Fibroblast of the conjunctiva (primary cell): Measurements from ENCODE around the gene KCNAB1.
A peak's percentile ranks its signal among the peaks of the same experiment; 100 is the strongest.
"Not testable (repeated sequence)": the region's sequence is repeated elsewhere in the genome, so short reads cannot be mapped to it uniquely, and the experiment has no call there.

Experiments
- DNase-seq: peaks from one replicate; pipeline ENCODE4 v3.0.0-alpha.2; 2010; ENCODE audit warnings: low read depth

Gene KCNAB1

DNA sequence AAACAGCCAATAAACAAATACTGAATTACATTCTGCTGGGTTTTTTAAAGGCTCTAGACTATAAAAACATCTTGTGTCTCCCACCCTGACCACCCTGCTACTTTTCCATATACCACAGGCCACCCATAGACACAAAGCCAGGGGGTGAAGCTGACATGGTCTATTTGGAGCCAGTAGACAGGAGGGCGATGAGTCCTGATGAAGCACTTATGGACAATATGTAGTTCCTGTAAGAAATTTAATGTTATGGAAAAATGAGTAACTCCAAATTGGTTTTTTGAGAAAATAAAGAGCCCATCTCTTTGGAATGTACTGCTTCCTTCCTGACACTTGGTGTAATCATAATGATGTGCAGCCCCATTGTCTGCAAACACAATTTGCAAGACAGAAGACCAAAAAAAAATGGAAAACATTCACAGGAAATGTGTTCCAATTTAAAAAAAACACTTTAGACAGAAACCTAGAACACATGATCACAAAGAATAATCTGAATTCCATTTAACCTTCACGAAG lies 422.7 kb downstream of the KCNAB1 start:
- no peak for DNase-seq

DNA sequence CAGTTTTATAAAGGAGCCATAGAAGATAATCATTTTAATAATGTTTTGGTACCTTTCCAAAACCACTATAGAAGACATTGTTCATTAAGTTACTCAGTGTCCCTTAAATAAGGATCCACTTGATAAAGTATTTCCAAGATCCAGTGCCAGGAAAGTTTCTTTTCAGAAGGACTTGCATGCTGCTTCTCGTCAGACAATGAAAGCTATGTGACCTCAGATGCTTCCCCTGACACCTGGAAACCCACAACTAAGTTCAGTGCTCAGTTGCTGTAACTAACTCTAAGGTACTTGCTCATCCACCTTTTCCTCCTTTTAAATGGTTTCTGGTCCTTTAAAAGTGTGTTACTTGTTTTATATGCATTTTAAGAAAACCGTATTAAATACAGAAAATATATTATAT lies 427.3 kb downstream of the KCNAB1 start:
- DNase-seq, result no peak

DNA sequence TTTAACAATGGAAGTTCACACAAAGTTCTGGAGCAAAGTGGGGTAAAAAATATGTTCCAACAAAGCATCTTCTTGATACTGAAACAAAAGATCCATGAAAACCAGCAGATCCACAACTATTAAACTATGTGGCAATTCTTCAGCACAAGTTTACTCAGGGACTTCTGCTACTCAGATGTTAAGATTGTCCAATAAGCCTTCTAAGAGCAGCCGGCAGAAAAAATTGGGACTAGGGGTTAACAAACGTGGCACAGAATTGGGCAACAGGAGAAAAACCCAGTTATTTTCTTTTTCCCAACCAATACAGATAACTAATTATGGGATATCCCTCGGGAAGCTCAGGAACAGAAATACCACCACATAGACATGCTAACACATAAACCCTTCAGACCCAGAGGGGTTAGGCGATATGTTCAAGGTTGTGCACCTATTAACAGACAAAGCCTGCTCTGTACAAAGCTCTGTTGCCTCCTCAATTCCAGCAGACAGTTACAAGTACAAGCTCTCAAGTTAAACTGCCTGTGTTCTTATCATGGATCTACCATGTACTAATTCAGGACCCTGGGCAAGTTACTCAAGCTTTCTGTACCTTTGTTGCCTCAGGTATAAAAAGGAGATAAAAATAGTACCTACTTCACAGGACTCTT lies 427.8 kb downstream of the KCNAB1 start:
- no peak for DNase-seq

GRCh38 chr3:156548902-156549301 lies 428.5 kb downstream of the KCNAB1 start:
- no peak for DNase-seq

- no peak for DNase-seq
Observed at GRCh38 chr3:156551261-156551660, 430.9 kb downstream of the KCNAB1 start.

- DNase-seq, result peak; percentile 36
Observed at GRCh38 chr3:156551746-156552145, 431.4 kb downstream of the KCNAB1 start.

DNA sequence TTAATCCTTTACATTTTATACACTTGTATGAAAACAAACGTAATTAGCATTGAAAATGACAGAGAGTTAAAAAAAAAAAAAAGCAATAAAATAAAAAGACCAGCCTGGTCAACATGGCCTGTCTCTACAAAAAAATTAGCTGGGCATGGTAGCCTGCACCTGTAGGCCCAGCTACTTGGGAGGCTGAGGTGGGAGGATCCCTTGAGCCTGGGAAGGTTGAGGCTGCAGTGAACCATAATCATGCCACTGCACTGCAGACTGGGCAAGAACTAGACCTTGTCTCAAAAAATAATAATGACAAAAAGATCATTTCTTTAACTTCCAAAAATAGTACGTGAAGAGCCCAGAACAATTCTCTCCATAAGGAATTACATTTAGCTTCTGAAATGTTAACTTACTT lies 432.6 kb downstream of the KCNAB1 start:
- DNase-seq, result no peak

- peak; percentile 33 for DNase-seq
Observed at GRCh38 chr3:156553705-156554356, 433.5 kb downstream of the KCNAB1 start.

DNA sequence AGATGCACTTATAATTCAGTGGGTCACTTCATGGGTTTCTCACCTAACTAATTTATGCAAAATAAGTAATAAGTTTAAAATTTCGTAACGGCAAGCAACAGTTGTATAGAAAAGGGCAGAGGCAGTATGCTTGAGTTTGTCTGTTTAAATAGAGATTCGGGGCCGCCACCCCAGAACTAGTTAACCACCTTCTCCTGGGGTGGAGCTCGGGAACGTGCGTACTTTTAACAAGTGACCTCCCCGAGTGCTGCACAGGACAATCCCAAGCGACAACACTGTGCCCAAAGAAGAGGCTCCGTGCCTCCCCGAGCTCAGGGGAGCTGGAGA lies 434.1 kb downstream of the KCNAB1 start:
- no peak for DNase-seq

DNA sequence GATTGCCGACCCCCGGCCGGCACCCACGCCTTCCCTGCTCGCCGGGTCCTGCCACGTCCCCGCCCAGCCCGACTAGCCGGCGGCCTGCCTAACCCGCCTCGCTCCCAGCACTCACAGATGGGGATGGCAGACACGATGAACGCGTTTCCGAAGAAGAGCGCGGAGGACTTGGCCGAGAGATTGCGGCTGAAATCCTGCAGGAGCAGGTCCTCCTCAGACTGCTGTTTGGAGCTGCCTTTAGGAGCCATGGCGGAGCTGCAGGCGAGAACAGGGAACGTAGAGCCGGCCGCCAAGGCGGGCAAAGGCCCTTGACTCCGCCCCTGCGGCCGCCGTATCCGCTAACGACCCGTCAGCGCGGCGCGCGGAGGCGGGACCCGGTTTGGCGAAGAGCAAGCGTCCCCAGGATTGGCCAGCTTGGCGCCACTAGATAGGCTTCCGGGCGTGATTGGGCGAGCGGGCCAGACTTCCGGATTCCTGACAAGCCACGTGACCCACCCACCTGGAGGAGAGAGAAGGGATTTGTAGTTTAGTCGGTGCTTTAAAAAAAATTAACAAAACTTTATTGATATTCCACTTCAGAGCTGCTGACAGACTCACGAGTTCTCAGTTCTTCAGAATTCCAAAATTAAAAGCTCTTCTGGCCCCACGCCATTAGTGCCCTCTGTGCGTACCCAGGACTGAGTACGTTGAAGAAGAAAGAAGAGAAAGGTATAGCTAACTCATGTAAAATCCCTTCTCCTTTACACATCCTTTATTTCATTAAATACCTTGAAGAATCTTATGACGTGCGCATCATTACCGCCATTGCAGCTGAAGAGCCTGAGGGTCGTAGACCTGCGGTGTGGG lies 434.7 kb downstream of the KCNAB1 start, which contains the start of gene SSR3:
SSR3 (minus strand) TSS at position 276 of the 846 bp plus-strand sequence; CDS start at position 248, 28 bp downstream.
- DNase-seq, result peak; percentile 99

DNA sequence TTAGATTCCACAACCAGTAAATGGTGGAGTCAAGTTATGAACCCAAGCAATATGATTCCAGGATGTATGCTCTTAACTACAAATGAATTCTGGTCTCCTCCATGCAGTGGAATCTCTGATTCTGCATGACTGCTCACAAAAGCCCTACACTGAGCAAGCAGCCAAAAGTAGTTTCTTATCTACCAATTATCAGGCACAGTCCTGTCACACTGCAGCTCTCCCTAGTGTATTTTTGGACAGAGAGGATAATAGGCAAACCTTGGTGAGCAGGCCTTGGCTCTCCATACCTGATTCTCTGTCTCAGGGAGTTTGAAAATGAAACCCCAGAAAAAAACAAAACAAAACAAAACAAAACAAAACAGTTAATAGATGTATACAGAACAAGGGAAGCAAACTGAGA lies 438.0 kb downstream of the KCNAB1 start:
- DNase-seq, result no peak

- no peak for DNase-seq
Observed at GRCh38 chr3:156559321-156559720, 438.9 kb downstream of the KCNAB1 start.

DNA sequence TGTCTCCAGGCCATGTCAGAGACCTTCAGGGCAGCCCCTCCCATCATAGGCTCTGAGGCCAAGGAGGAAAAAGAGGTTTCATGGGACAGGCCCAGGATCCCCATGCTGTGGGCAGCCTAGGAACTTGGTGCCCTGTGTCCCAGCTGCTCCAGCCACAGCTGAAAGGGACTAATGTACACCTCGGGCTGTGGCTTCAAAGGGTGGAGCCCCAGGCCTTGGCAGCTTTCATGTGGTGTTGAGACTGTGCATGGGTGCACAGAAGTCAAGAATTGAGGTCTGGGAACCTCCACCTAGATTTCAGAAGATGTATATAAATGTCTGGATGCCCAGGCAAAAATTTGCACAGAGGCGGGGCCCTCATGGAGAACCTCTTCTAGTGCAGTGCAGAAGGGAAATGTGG lies 441.2 kb downstream of the KCNAB1 start:
- no peak for DNase-seq

- DNase-seq, result not testable (repeated sequence)
Observed at GRCh38 chr3:156562486-156562885, 442.1 kb downstream of the KCNAB1 start.

DNA sequence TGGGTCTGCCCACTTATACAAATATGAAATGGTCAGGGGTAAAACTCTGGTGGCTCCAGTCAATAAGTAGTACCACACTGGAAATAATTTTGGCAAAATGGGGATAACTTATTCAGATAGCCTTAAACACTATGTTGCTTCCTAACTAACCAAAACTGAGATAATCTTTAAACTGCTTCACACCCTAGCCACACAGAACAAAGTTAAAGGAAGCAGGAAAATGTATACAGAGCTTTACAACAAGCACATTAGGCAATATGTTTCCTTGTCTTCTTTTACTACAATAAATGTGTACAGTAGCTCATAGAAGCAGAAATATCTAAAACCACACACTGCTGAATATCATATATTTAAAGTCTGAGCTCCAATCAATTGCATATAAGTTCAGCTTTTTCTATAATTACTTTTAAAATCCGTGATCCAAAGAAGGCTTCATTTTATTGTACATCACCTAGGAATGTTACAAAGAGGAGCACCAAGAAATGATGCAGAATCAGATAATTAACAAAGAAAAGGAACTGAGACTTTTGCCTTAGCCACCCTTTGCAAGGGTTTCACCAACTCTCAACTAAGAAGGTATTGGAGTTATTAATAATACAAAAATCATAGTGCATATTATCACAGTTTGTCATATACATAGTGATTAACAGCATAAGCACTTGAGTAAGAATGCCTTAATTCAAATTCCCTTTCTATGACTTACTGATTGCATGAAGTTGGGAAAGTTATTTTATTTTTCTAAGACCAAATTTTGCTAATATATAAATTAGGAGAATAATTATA lies 443.7 kb downstream of the KCNAB1 start:
- no peak for DNase-seq

DNA sequence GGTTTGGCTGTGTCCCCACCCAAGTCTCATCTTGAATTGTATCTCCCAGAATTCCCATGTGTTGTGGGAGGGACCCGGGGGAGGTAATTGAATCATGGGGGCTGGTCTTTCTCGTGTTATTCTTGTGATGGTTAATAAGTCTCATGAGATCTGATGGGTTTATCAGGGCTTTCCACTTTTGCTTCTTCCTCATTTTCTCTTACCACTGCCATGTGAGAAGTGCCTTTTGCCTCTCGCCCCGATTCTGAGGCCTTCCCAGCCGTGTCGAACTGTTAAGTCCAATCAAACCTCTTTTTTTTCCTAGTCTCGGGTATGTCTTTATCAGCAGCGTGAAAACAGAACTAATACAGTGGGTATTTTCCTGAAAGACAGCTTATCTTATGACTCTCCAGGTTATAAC lies 448.6 kb downstream of the KCNAB1 start:
- not testable (repeated sequence) for DNase-seq

- DNase-seq, result not testable (repeated sequence)
Observed at GRCh38 chr3:156569881-156570280, 449.5 kb downstream of the KCNAB1 start.

DNA sequence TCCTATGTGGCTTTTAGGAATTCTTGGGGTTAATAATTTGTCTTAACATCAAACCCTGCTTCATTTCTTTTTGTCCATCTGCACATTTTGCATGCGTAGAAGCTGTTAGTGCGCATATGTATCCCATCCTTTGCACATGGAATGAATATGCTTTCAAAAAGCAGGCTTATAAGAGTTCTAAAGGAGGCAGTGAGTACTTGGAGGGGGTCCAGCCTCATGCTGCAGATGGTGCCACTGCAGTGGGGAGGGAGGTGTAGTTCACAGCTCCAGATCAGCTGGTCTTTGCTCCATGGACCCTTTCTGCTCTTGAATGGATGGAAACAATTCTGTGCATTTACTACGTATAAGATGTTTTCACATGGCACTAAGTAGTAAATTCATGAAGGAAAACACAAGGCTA lies 455.3 kb downstream of the KCNAB1 start:
- no peak for DNase-seq

DNA sequence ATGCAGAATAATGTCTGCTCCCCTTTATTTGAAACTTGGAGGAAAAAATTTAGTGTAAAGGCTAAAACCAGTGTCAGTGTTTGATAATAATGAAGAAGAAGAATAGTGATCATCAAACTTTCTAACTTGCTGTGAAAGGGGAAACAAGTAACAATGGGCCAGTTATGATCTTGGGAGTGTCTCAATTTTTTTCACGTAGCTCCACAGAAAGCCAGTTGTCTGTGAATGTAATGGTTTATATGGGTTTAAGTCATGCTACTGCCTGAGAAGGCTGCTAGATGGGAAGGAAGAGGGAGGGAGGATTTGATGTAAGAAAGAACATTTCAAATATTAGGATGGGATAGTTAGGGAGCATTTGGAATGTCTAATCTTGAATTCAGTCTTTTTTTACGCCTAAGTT lies 455.7 kb downstream of the KCNAB1 start:
- no peak for DNase-seq

DNA sequence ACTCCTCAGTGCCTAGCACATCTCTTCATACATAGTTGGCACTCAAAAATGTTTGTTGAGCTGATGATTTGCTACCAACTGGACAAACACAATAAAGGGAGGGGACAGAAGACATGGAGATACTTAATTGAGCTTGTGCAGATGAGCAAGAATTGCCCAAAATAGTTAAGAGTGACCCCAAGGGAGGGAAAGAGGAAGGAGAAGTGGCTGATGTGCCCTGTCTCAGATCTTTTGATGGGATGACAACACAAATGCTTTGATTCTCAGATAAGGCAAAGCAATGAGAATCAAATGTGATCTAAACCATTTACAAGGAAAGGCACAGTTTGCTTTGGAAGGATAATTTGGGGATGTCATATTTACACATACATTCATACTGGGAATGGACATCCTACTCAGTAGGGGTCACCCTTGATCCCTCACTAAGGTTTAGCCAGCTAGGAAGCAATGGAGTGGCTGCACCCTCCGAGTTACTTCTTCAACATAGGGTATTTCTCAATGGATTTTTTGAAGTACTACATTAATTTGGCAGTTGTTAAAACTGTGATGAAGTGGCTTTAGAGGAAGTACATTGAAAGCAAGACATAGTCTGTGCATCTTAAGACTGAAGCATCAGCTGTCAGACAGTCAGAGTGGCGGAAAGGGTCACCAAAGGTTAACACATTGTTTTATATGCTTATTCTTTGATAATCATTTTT lies 456.4 kb downstream of the KCNAB1 start:
- DNase-seq, result no peak

DNA sequence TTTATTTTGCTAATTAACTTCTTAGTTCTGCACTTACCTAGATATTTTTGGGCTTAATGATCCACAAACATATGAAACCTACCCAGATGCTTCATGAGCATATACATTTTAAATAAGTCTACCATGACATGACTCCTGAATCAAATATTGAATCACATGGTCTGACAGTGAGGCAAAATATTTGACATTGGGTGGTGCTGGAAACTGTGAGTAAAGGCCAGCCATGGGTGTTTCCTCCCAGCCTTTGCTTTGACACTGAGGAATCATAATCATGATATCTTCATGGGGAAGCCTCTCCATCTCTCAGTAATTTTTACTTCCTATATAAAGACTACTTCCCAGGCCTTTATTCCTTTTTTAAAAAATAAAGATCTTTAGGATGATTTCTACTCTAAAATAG lies 457.4 kb downstream of the KCNAB1 start:
- DNase-seq, result no peak
